ENCODE measurements around the gene TUBB1. TPM values are rescaled to one million over a fixed set of nuclear protein-coding genes. Genes with fewer than 3 reads are reported as not detected.

TUBB1 gene
- total RNA-seq, 1 experiment from 2014 or later: not detected

- no peak for DNase-seq (ENCODE audit: low read depth)
Measured at GRCh38 chr20:58989196-58989595, 30.0 kb upstream of the TUBB1 start.

GRCh38 chr20:58990651-58991445 lies 28.4 kb upstream of the TUBB1 start:
- DNase-seq (ENCODE audit: low read depth): no peak

- no peak for DNase-seq (ENCODE audit: low read depth)
Measured at GRCh38 chr20:58991715-58992114, 27.5 kb upstream of the TUBB1 start.

GRCh38 chr20:58992911-58993310 lies 26.3 kb upstream of the TUBB1 start:
- DNase-seq (ENCODE audit: low read depth): no peak

- no peak for DNase-seq (ENCODE audit: low read depth)
Measured at GRCh38 chr20:58993332-58994248, 25.6 kb upstream of the TUBB1 start.

GRCh38 chr20:58994390-58995159 lies 24.7 kb upstream of the TUBB1 start:
- DNase-seq (ENCODE audit: low read depth): no peak

- no peak for DNase-seq (ENCODE audit: low read depth)
Measured at GRCh38 chr20:58995461-58996225, 23.6 kb upstream of the TUBB1 start.

- no peak for DNase-seq (ENCODE audit: low read depth)
Measured at GRCh38 chr20:58996226-58996611, 23.0 kb upstream of the TUBB1 start.

- no peak for DNase-seq (ENCODE audit: low read depth)
Measured at GRCh38 chr20:58997141-58997770, 22.0 kb upstream of the TUBB1 start.

GRCh38 chr20:58998656-58999055 lies 20.6 kb upstream of the TUBB1 start:
- no peak for DNase-seq (ENCODE audit: low read depth)

GRCh38 chr20:59000326-59000725 lies 18.9 kb upstream of the TUBB1 start:
- DNase-seq (ENCODE audit: low read depth): no peak

GRCh38 chr20:59001068-59001448 lies 18.2 kb upstream of the TUBB1 start:
- DNase-seq (ENCODE audit: low read depth): no peak

- DNase-seq (ENCODE audit: low read depth): no peak
Measured at GRCh38 chr20:59001449-59002171, 17.6 kb upstream of the TUBB1 start.

GRCh38 chr20:59002388-59002787 lies 16.8 kb upstream of the TUBB1 start:
- no peak for DNase-seq (ENCODE audit: low read depth)

GRCh38 chr20:59002874-59003399 lies 16.3 kb upstream of the TUBB1 start:
- no peak for DNase-seq (ENCODE audit: low read depth)

- DNase-seq (ENCODE audit: low read depth): no peak
Measured at GRCh38 chr20:59003836-59004492, 15.3 kb upstream of the TUBB1 start.

GRCh38 chr20:59004493-59004762 lies 14.8 kb upstream of the TUBB1 start:
- no peak for DNase-seq (ENCODE audit: low read depth)

- DNase-seq (ENCODE audit: low read depth): no peak
Measured at GRCh38 chr20:59004763-59005522, 14.3 kb upstream of the TUBB1 start.

Data from LHCN-M2 (cell line).